ENCODE data around the gene MN1. TPM values are rescaled to one million over a fixed set of nuclear protein-coding genes. Genes with fewer than 3 reads are reported as not detected.
"Not testable (repeated sequence)": the region's sequence is repeated elsewhere in the genome, so short reads cannot be mapped to it uniquely, and the experiment has no call there.

The MN1 gene
- total RNA-seq, 1 donor from 2014 or later, result 0.07 TPM

GRCh38 chr22:27745154-27745553, 56.4 kb downstream of the MN1 start:
- no peak for TF ChIP-seq CTCF (IDR thresholded peaks at IDR 0.05)
- Mint-ChIP-seq H3K4me1 (no peaks in the 10 kb centered on the region), H3K4me3 (no peak overlapping the region), H3K36me3 (ENCODE audit: low read depth) (no peaks in the 10 kb centered on the region), H3K9me3 (peaks cover 5% of the 10 kb centered on the region), H3K27me3 (no peaks in the 10 kb centered on the region), H3K27ac (no peak overlapping the region)
- ChIA-PET POLR2A (no interaction called here), CTCF (no interaction called here)
- ATAC-seq (ENCODE audit: low read depth) (no peak), DNase-seq (no peak)
- intact Hi-C loops (cut with micrococcal nuclease), result no loop called here

GRCh38 chr22:27744078-27744477, 57.5 kb downstream of the MN1 start:
- H3K4me3 Mint-ChIP-seq; H3K27ac Mint-ChIP-seq; H3K4me1 Mint-ChIP-seq; intact Hi-C loops (cut with micrococcal nuclease); H3K36me3 Mint-ChIP-seq (ENCODE audit: low read depth); ATAC-seq (ENCODE audit: low read depth); H3K27me3 Mint-ChIP-seq; POLR2A ChIA-PET; DNase-seq; H3K9me3 Mint-ChIP-seq; CTCF ChIA-PET: not testable (repeated sequence)

GRCh38 chr22:27740202-27740748, 61.3 kb downstream of the MN1 start:
- no peak for ATAC-seq (ENCODE audit: low read depth)
- H3K27ac Mint-ChIP-seq, result no peak overlapping the region

GRCh38 chr22:27737521-27737920, 64.0 kb downstream of the MN1 start:
- TF ChIP-seq CTCF (IDR thresholded peaks at IDR 0.05), result no peak
- no peak for DNase-seq
- Mint-ChIP-seq H3K9me3 (peaks cover 20% of the 10 kb centered on the region), H3K27ac (no peak overlapping the region), H3K4me1 (no peaks in the 10 kb centered on the region), H3K36me3 (ENCODE audit: low read depth) (no peaks in the 10 kb centered on the region), H3K4me3 (no peak overlapping the region), H3K27me3 (no peaks in the 10 kb centered on the region)
- ChIA-PET POLR2A (no interaction called here), CTCF (no interaction called here)
- intact Hi-C loops (cut with micrococcal nuclease), result no loop called here
- ATAC-seq (ENCODE audit: low read depth), result no peak

More at GRCh38 chr22:27740202-27740748, 61.3 kb downstream of the MN1 start:
- H3K4me1 Mint-ChIP-seq, result no peaks in the 10 kb centered on the region
- POLR2A ChIA-PET, result no interaction called here
- H3K9me3 Mint-ChIP-seq, result peaks cover 20% of the 10 kb centered on the region
- TF ChIP-seq CTCF (IDR thresholded peaks at IDR 0.05), result no peak
- no peak overlapping the region for H3K4me3 Mint-ChIP-seq
- H3K27me3 Mint-ChIP-seq, result no peaks in the 10 kb centered on the region
- no peaks in the 10 kb centered on the region for H3K36me3 Mint-ChIP-seq (ENCODE audit: low read depth)
- CTCF ChIA-PET, result no interaction called here
- intact Hi-C loops (cut with micrococcal nuclease), result no loop called here
- no peak for DNase-seq

- Mint-ChIP-seq H3K27ac (no peak overlapping the region), H3K27me3 (no peaks in the 10 kb centered on the region), H3K4me3 (no peak overlapping the region), H3K36me3 (ENCODE audit: low read depth) (no peaks in the 10 kb centered on the region), H3K9me3 (peaks cover 14% of the 10 kb centered on the region), H3K4me1 (no peaks in the 10 kb centered on the region)
- intact Hi-C loops (cut with micrococcal nuclease), result no loop called here
- ChIA-PET CTCF (no interaction called here), POLR2A (no interaction called here)
- ATAC-seq (ENCODE audit: low read depth), result no peak
- no peak for DNase-seq
- TF ChIP-seq CTCF (IDR thresholded peaks at IDR 0.05), result no peak
Observed at GRCh38 chr22:27734066-27734465, 67.5 kb downstream of the MN1 start.

GRCh38 chr22:27732841-27733240, 68.7 kb downstream of the MN1 start:
- no peaks in the 10 kb centered on the region for H3K36me3 Mint-ChIP-seq (ENCODE audit: low read depth)
- no peak for DNase-seq

More at GRCh38 chr22:27732841-27733240, 68.7 kb downstream of the MN1 start:
- CTCF ChIA-PET, result no interaction called here
- no peak overlapping the region for H3K4me3 Mint-ChIP-seq
- H3K27me3 Mint-ChIP-seq, result no peaks in the 10 kb centered on the region
- POLR2A ChIA-PET, result no interaction called here
- TF ChIP-seq CTCF (IDR thresholded peaks at IDR 0.05), result no peak
- no peak for ATAC-seq (ENCODE audit: low read depth)
- H3K27ac Mint-ChIP-seq, result no peak overlapping the region
- intact Hi-C loops (cut with micrococcal nuclease), result no loop called here
- H3K4me1 Mint-ChIP-seq, result no peaks in the 10 kb centered on the region
- peaks cover 9% of the 10 kb centered on the region for H3K9me3 Mint-ChIP-seq

All from activated B cell treated with CpG ODN at 0.5 μM for 24 hours (primary cell).